Liver (tissue), 3 donors: ENCODE measurements around the gene ATF2.

Source experiments
- ATF3 ChIP-seq: IDR thresholded peaks from 2 replicates; pipeline ENCODE4 v1.6.1; 2016; ENCODE audit warnings: antibody characterized with exemption
- CTCF ChIP-seq: fragments of 150-350 bp; IDR thresholded peaks from 2 replicates; pipeline ENCODE4 v1.5.1; 2017; ENCODE audit warnings: improper control_type of control experiment, low read depth, low read length; ENCODE audit not compliant: missing input control
- GABPA ChIP-seq, 2 donors: IDR thresholded peaks in 1 of 2; conservative IDR thresholded peaks in 1 of 2; 2 replicates each; pipeline ENCODE4 v1.6.1; 2016; ENCODE audit warnings: antibody characterized with exemption in 2 of 2, mild to moderate bottlenecking in 1 of 2, moderate library complexity in 1 of 2
- RAD21 ChIP-seq, 2 donors: IDR thresholded peaks; 2 replicates each; pipeline ENCODE4 v1.6.1; 2016; ENCODE audit warnings: antibody characterized with exemption in 2 of 2, mild to moderate bottlenecking in 2 of 2
- REST ChIP-seq: IDR thresholded peaks from 2 replicates; pipeline ENCODE4 v1.6.1; 2016; ENCODE audit warnings: antibody characterized with exemption, mild to moderate bottlenecking
- donor health status: healthy.
- donor health status: healthy.

- TF ChIP-seq REST (no peak), CTCF (no peak), RAD21 (IDR thresholded peaks at IDR 0.05) (no peak), GABPA (IDR thresholded peaks at IDR 0.05 in 1 of 2, conservative IDR thresholded peaks at IDR 0.05 in 1 of 2) (no peak), ATF3 (no peak)
Measured at GRCh38 chr2:175039490-175039889, 128.5 kb downstream of the ATF2 start.
